Activated naive CD4-positive, alpha-beta T cell treated with Interleukin-2 at 50 U/mL for 16 hours (primary cell): ENCODE results near the gene MINK1.
"Not testable (repeated sequence)": the region's sequence is repeated elsewhere in the genome, so short reads cannot be mapped to it uniquely, and the experiment has no call there.

Experiments
- DNase-seq: peaks from one replicate; pipeline ENCODE4 v3.0.0-alpha.2; 2020

The MINK1 gene

DNA sequence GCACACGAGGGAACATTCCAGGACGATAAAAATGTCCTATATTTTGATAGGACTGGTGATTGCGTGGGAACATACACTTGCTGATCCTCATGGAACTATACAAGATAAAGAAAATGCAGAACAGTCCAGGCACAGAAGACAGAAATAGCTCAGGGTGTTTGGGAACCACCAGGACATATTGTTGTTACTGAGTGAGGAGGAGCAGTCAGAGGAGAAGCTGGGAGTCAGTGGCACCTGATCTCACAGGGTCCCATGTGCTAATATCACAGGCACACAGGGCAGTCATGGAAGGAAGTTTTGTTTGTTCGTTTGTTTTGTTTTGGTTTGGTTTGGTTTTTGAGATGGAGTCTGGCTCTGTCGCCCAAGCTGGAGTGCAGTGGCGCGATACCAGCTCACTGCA, 20.4 kb upstream of the MINK1 start:
- DNase-seq = no peak

GRCh38 chr17:4815043-4815675, 18.0 kb upstream of the MINK1 start:
- DNase-seq = no peak

DNA sequence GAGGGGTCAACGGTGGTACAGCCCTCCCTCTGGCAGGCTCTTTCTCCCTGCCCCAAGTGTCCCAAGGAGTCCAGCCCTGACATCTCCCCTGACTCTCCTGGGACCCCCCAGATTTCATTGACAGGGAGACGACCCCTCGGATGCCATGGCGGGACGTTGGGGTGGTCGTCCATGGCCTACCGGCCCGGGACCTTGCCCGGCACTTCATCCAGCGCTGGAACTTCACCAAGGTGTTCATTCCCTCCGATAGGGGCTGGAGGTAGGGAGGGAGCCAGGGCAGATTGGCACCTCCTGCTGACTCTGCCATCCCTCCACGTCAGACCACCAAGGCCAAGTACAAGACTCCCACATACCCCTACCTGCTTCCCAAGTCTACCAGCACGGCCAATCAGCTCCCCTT, 16.3 kb upstream of the MINK1 start:
- no peak for DNase-seq

DNA sequence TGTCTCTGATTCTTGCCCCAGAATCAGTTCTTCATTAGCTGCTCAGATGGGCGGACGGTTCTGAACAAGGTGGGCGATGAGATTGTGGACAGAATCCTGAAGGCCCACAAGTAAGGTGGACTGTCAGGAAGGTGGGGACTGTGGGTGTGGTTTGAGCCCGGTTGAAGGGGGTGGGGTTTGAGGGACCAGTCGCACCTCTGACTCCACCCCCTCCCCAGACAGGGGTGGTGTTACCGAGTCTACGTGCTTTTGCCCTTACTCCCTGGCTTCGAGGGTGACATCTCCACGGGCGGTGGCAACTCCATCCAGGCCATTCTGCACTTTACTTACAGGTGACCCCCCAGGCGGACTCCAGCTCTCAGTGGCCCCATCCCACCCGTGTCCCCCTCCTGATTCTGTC, 14.9 kb upstream of the MINK1 start:
- no peak for DNase-seq

DNA sequence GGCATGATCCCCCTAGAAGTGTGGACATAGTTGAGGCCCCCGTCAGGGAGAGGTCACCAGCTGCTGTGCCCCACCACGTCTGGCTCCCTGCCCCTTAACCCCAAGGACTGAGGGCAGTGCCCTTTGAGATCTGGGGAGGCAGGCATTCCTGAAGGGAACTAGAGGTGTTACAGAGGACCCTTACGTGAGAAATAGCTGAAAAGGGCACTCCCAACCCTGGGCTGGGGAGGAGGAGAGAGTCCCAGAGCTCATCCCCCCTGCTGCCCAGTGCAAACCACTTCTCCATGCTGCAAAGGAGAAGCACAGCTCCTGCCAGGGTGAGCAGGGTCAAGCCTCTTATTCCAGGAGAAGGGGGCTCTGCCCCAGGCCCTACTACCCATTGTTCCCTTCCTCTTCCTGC, 10.3 kb upstream of the MINK1 start:
- no peak for DNase-seq

DNA sequence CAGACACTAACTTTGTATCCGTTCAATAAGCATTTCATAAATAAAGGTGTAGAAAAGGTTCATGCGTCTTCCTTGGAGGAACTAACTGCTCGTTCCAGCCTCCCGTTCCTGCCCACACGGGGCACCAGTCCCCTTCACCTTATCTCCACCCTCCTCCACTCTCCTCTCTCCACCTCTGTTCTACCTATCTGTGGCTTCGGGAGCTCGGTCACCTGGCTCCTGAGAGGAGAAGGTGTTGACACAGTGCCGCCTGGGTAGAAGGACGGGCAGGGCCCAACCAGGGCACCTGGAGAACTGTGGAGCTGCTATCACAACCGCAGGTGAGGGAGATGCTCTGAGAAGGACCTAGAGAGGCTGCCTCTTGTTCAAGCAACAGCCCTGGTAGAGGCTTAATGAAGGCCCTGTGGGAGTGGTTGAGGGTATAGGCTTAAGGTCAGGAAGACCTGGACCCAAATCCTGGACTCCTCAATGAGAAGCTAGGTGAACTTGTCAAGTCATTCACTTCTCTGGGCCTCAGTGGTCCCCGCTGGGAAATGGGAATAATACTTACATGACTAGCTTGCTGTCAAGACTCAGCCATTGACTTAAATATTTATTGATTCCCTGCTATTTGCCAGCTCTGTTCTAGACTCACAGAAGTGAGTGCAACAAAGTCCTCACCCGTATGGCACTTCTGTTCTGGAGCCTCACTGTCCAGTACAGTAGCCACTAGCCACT, 9.6 kb upstream of the MINK1 start:
- DNase-seq = no peak

DNA sequence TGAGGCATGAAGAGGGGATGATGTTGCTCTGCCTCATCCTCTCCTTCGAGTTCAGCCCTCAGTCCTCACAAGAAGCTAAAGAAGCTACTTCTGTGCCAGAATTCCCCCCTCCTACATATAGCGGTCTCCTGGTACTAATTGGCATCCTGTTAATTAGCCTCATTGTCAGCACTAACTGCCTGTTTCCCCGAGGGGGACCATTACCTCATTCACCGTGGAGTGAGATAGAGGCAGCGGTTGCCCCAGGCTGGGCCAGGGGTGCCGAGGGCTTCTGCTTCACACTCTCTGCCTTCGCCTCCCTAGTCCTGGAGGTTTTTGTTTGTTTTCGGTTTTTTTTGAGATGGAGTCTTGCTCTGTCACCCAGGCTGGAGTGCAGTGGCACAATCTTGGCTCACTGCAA, 5.7 kb upstream of the MINK1 start:
- DNase-seq = no peak

DNA sequence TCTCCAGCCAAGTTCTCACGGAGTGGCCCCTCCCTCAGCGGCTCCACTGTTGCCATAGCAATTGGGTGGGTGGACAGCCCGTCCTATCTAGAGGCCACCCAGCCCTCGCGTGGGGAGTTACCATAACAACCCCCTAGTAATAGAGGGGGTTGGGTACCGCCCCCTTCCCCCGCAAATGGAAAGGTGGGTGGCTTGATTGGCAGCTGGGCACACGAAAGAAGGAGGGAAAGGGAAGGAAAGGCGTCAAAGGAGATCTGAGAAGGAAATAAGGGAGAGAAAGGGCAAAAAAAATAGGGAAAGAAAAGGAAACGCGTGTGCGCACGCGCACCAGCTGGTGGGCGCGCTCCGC, 337 bp upstream of the MINK1 start:
- not testable (repeated sequence) for DNase-seq

DNA sequence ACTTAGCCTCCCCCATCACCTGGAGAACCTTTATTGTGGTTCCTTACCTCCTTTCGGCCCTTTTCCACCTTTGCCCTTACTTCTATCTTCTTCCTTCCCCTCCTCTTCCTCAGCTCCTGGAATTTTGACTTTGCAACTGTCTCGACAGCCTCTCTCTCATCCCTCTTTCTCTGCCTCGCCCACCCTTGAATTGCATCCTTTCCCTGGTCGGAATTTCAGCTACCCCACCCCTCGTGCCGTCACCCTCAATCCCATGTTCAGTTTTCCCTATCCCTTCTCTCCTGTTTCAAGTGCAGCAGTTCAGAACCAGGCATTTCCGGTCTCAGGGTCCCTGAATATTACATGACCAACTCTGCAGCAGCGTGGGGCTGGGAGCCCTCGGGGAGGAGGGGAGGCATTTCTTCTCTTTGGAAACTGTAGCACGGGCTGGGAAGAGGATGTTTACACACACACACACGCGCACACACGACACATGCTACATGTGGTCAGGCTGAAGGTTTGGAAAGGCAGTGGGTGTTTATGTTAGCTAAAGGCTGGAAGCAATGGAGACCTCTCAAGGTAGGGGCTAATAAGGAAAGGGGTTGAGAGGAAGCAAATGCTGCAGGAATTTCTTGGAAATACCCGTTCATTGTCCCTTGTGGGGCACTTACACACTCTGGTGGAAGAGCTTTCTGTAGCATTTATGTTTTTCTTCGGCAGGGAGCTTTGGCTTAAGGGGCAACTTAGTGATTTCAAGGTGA, 971 bp downstream of the MINK1 start:
- no peak for DNase-seq

GRCh38 chr17:4834681-4835020, 1.5 kb downstream of the MINK1 start:
- DNase-seq = no peak

DNA sequence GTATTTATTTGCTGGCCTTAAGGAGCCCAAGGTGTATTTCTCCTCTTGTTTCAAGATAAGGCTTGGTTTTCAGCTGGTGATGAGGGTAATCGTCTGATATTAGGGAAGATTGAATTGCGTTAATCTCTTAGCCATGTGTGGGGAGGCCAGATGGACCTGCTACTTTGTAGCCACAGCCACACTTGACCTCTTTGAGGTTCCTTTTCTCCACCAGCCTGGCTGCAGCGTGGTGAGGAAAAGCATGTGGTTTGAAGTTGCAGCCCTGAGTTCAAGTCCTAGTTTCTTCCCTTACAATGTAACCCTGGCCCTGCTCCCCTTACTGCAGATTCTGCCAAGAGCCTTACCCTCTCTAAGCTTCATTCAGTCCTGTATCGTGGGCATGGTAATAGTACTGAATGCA, 3.1 kb downstream of the MINK1 start:
- no peak for DNase-seq

DNA sequence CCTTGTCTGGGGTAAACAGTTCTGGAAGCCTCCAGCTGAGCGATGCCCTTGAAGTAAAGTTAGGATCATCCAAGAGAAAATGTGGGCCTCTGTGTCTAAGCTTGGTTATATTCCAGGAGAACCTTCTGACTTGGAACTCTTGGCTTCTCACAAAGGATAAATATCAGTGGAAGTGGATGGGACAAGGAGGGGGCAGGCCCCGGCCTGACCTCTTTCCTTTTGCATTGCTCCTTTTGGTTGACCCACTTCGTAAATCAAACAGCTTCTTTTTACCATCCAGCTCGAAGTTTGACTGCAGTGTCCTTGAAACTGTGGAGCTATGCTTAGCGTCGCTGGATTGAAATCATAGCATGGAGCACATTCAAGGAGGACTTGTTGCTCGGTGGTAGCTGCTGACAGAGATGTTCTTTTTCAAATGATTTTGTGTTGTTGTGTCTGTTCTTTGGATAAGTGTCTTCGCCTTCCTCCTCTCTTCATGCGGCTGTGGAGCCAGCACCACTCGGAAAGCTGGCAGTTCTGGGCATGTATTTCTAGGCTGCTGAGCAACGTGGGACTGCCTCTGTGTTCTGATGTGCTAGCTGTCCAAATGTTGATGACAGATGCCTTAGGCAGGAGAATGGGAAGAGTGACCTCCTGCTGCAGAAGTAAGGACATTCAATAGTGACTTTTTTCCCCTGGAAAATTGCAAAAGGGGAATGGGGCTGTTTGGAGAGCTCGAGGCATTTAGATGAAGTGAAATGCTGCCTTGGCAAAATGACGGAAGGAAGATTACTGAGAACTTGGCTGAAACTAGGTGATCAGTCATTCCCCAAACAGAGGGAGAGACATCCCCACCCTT, 4.5 kb downstream of the MINK1 start:
- DNase-seq = no peak

- DNase-seq = no peak
Observed at GRCh38 chr17:4838309-4838785, 5.2 kb downstream of the MINK1 start.

DNA sequence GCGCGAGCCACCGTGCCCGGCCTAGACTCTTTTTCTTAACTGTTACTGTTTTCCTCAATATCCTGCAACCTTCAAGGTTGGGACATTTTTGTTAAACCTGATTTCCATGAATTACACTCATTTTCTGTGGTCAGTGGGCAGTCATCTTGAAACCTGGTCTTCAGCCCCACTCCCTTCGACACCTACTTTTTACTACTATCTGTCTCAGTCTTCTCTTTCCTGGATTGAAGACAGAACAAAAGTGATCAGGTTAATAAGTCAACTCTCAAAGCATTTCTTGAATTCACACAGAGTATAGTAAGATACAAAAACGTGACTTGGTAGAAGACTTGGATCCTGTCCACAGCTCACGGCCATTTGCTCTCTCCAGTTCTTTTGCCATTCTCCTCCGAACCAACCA, 6.1 kb downstream of the MINK1 start:
- no peak for DNase-seq

DNA sequence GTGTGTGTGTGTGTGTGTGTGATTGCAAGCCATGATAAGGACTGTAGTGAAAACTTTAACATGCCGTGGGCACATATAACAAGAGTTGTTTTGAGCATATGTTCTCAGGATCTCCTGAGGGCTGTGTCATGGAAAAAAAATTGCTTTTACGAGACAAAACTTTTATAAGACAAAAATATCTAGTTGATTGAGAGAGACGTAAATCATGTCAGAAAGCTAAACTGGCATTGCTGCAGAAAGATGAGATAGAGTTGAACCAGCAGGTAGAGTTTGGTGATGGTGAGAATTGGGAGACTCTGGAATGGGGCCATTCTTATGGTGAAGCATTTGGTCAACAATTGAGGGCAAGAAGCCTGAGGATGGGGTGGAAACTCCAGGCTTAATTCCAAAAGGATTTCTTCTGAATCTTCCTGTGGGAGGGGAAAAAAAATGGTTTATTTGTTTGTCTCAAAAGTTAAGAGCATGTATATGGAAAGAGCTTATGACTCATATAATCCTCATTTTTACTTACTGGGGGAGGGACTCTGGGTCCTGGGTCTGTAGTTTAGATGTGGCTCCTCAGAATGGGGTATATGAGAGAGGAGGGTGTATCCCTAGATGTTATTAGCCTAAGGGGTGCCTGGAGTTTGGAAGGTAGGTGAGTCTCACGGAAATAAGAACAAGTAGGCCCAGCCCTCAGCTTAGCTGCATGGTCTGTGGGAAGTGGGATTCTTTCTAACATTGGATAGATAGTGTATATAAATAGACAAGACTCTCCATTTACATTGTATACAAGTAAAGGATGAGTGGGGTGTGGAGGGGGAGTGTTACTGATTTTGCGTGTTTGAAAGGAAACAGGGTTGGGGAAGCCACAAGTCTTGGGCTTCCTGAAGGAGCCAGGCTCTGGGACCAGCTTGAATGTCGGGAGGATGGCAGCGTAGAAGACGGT, 7.1 kb downstream of the MINK1 start:
- no peak for DNase-seq

GRCh38 chr17:4840893-4841242, 7.7 kb downstream of the MINK1 start:
- DNase-seq = peak; percentile 31

GRCh38 chr17:4842376-4842775, 9.2 kb downstream of the MINK1 start:
- no peak for DNase-seq

GRCh38 chr17:4843321-4844000, 10.3 kb downstream of the MINK1 start:
- DNase-seq = no peak

- DNase-seq = no peak
Observed at GRCh38 chr17:4845118-4845517, 12.0 kb downstream of the MINK1 start.

DNA sequence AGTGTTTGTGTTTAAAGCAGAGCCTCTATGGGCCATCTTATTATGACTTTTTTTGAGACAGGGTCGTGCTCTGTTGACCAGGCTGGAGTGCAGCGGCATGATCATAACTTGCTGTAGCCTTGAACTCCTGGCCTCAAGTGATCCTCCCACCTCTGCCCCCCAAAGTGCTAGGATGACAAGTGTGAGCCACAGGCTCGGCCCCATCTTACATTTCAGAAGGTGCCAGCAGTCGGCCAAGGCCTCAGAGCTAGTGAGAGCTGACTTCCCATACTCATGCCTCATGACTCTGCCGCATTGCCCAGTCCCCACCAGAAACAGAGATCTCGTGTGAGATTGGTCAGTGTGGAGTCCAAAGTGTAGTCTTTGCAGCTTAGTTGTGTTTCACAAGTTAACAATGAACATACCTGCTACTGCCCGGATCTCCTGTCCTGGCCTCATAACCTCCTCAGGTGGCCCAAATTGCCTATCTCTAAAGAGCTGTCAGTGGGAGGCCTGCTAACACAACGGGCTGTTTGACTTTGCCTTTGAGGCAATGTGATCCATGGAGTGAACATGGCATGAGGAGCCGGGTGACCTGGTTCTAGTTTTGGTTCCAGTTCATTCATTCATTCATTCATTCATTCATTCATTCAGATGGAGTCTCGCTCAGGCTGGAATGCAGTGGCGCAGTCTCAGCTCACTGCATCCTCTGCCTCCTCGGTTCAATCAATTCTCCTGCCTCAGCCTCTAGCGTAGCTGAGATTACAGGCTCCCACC, 13.7 kb downstream of the MINK1 start:
- no peak for DNase-seq

DNA sequence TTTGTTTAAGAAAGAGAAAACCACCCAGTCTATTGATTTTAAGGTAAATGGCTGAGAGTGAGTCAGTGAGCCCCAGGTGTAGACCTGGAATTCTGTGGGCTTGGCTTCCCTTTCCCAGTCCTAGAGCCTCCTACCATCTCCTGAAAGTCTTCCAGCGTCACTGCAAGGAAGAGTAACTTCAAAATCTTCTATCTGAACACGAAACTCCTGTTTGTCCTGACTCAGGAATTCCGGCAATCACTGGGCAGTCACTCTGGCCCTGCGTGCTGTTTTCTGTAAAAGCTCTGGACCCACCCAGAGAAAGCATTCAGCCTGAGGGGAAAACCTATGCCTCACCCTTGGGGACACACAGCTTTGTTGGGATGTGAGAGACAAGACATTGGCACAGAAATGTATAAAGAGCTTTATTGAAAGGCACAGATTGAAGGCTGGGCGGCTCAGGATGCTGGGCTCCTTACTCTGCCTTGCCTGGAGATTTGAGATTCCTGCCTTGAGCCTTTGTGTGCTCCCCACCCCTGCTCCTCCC, 15.9 kb downstream of the MINK1 start:
- no peak for DNase-seq
